H9 (cell line): Measurements from ENCODE around the gene CHRM5. TPM values are rescaled to one million over a fixed set of nuclear protein-coding genes. Genes with fewer than 3 reads are reported as not detected.

Experiments used
- DNase-seq: peaks from one replicate; pipeline ENCODE4 v3.0.0-alpha.2; 2017
- H2AFZ ChIP-seq: one replicate; pipeline ENCODE4 v1.6.1; 2013; ENCODE audit warnings: mild to moderate bottlenecking, low read length, control low read depth, moderate library complexity
- H2AK5ac ChIP-seq: 2 replicates; pipeline ENCODE4 v1.6.1; 2013; ENCODE audit warnings: low read length, control low read depth, mixed read lengths; ENCODE audit not compliant: insufficient read length
- H2BK120ac ChIP-seq: one replicate; pipeline ENCODE4 v1.6.1; 2013; ENCODE audit warnings: low read depth, mild to moderate bottlenecking, low read length, control low read depth, inconsistent platforms; ENCODE audit not compliant: poor library complexity, severe bottlenecking
- H2BK12ac ChIP-seq: 2 replicates; pipeline ENCODE4 v1.6.1; 2013; ENCODE audit warnings: low read length, control low read depth, mixed read lengths, low read depth; ENCODE audit not compliant: insufficient read length
- H2BK15ac ChIP-seq: 2 replicates; pipeline ENCODE4 v1.6.1; 2013; ENCODE audit warnings: low read depth, low read length, control low read depth
- H2BK20ac ChIP-seq: one replicate; pipeline ENCODE4 v1.6.1; 2013; ENCODE audit warnings: low read depth, mild to moderate bottlenecking, low read length, control low read depth, inconsistent platforms; ENCODE audit not compliant: poor library complexity, severe bottlenecking
- H2BK5ac ChIP-seq: 2 replicates; pipeline ENCODE4 v1.6.1; 2013; ENCODE audit warnings: low read length, control low read depth, mixed read lengths; ENCODE audit not compliant: insufficient read length
- H3K14ac ChIP-seq: 2 replicates; pipeline ENCODE4 v1.6.1; 2013; ENCODE audit warnings: low read length, control low read depth; ENCODE audit not compliant: insufficient read depth
- H3K18ac ChIP-seq: 2 replicates; pipeline ENCODE4 v1.6.1; 2013; ENCODE audit warnings: low read depth, mild to moderate bottlenecking, mixed read lengths, low read length, control low read depth; ENCODE audit not compliant: insufficient read length
- H3K23ac ChIP-seq: 2 replicates; pipeline ENCODE4 v1.6.1; 2013; ENCODE audit warnings: low read length, control low read depth, mixed read lengths, low read depth; ENCODE audit not compliant: insufficient read length
- H3K23me2 ChIP-seq: 2 replicates; pipeline ENCODE4 v1.6.1; 2013; ENCODE audit warnings: low read depth, mild to moderate bottlenecking, mixed read lengths, low read length, control low read depth; ENCODE audit not compliant: insufficient read length, poor library complexity, severe bottlenecking
- H3K27ac ChIP-seq: 2 replicates; pipeline ENCODE4 v1.5.1; 2013; ENCODE audit warnings: low read length, control low read depth, mixed read lengths, low read depth; ENCODE audit not compliant: insufficient read length
- H3K27me3 ChIP-seq: 2 replicates; pipeline ENCODE4 v1.6.1; 2013; ENCODE audit warnings: low read length, control low read depth, inconsistent platforms; ENCODE audit not compliant: insufficient read depth
- H3K4ac ChIP-seq: 2 replicates; pipeline ENCODE4 v1.6.1; 2013; ENCODE audit warnings: low read depth, mild to moderate bottlenecking, control low read depth, inconsistent platforms, low read length, moderate library complexity
- H3K4me1 ChIP-seq: 2 replicates; pipeline ENCODE4 v1.6.1; 2013; ENCODE audit warnings: low read length, control low read depth, inconsistent platforms; ENCODE audit not compliant: insufficient read depth
- H3K4me2 ChIP-seq: 2 replicates; pipeline ENCODE4 v1.6.1; 2013; ENCODE audit warnings: low read length, control low read depth, mixed read lengths; ENCODE audit not compliant: insufficient read length, insufficient read depth
- H3K56ac ChIP-seq: 2 replicates; pipeline ENCODE4 v1.6.1; 2013; ENCODE audit warnings: low read depth, mild to moderate bottlenecking, mixed read lengths, low read length, control low read depth; ENCODE audit not compliant: insufficient read length
- H3K79me1 ChIP-seq: 2 replicates; pipeline ENCODE4 v1.6.1; 2013; ENCODE audit warnings: low read depth, mild to moderate bottlenecking, moderate library complexity, low read length, control low read depth, inconsistent platforms; ENCODE audit not compliant: insufficient read depth, poor library complexity, severe bottlenecking
- H3K79me2 ChIP-seq: 2 replicates; pipeline ENCODE4 v1.6.1; 2013; ENCODE audit warnings: low read length, control low read depth, inconsistent platforms; ENCODE audit not compliant: insufficient read depth
- H3K9ac ChIP-seq: 2 replicates; pipeline ENCODE4 v1.6.1; 2013; ENCODE audit warnings: low read length, control low read depth, mixed read lengths; ENCODE audit not compliant: insufficient read length; ENCODE audit errors: extremely low read depth
- H3K9me3 ChIP-seq: one replicate; pipeline ENCODE4 v1.6.1; 2013; ENCODE audit warnings: low read depth, low read length, inconsistent platforms; ENCODE audit not compliant: control insufficient read depth
- H3T11ph ChIP-seq: one replicate; pipeline ENCODE4 v1.6.1; 2013; ENCODE audit warnings: mild to moderate bottlenecking, low read length, control low read depth, inconsistent platforms
- H4K20me1 ChIP-seq: one replicate; pipeline ENCODE4 v1.6.1; 2013; ENCODE audit not compliant: control insufficient read depth, insufficient read length, insufficient read depth
- H4K5ac ChIP-seq: 2 replicates; pipeline ENCODE4 v1.6.1; 2013; ENCODE audit warnings: low read depth, mild to moderate bottlenecking, mixed read lengths, low read length, control low read depth; ENCODE audit not compliant: insufficient read length
- H4K8ac ChIP-seq: replicated peaks from 2 replicates; pipeline ENCODE4 v1.6.1; 2013; ENCODE audit warnings: low read length, control low read depth, mixed read lengths, low read depth; ENCODE audit not compliant: insufficient read length
- H4K91ac ChIP-seq: 2 replicates; pipeline ENCODE4 v1.6.1; 2013; ENCODE audit warnings: low read depth, mild to moderate bottlenecking, moderate library complexity, mixed read lengths, low read length, control low read depth; ENCODE audit not compliant: insufficient read length
- H3K27ac Mint-ChIP-seq, 3 experiments: 2 replicates in 2 of 3; 3 replicates in 1 of 3; pipeline ENCODE4 v1.8.0; 2020 to 2021; ENCODE audit warnings: mixed read lengths in 3 of 3, mild to moderate bottlenecking in 1 of 3, moderate library complexity in 1 of 3
- H3K27me3 Mint-ChIP-seq: 2 replicates; pipeline ENCODE4 v1.8.0; 2021; ENCODE audit warnings: low read depth, mild to moderate bottlenecking, moderate library complexity, mixed read lengths
- H3K36me3 Mint-ChIP-seq, 3 experiments: 2 replicates in 2 of 3; 3 replicates in 1 of 3; pipeline ENCODE4 v1.8.0; 2020 to 2021; ENCODE audit warnings: low read depth in 3 of 3, mixed read lengths in 3 of 3; ENCODE audit not compliant: insufficient read depth in 1 of 3
- H3K4me1 Mint-ChIP-seq, 2 experiments: 2 replicates each; pipeline ENCODE4 v1.8.0; 2020; ENCODE audit warnings: mixed read lengths in 2 of 2
- H3K4me3 Mint-ChIP-seq, 2 experiments: 2 replicates in 1 of 2; 3 replicates in 1 of 2; pipeline ENCODE4 v1.8.0; 2020 to 2021; ENCODE audit warnings: mild to moderate bottlenecking in 2 of 2, mixed read lengths in 2 of 2, moderate library complexity in 1 of 2
- H3K9me3 Mint-ChIP-seq, 2 experiments: 2 replicates in 1 of 2; 3 replicates in 1 of 2; pipeline ENCODE4 v1.8.0; 2020; ENCODE audit warnings: mild to moderate bottlenecking in 2 of 2, mixed read lengths in 2 of 2, moderate library complexity in 1 of 2
- WGBS: extraction: QIAGEN DNeasy Blood & Tissue Kit; methylation state at CpG from one replicate; pipeline ENCODE4 v1.1.7; 2013; ENCODE audit warnings: missing lambda C conversion rate, low lambda C conversion rate, mixed read lengths; ENCODE audit not compliant: insufficient read length; ENCODE audit errors: extremely low coverage; 5-methylcytosine and 5-hydroxymethylcytosine counted together
- total RNA-seq: library from RNA; stranded (reverse); gene quantifications from 2 replicates; pipeline ENCODE4 v1.2.1, GENCODE V29; 2021
- TF ChIP-seq, protein P1 (sequence below): fragments of 200-600 bp; sonication (generic); conservative IDR thresholded peaks from 3 replicates; pipeline ENCODE4 v1.8.0; 2021; ENCODE audit warnings: antibody characterized with exemption, mild to moderate bottlenecking

The CHRM5 gene
- total RNA-seq, 1 experiment from 2014 or later, result not detected

DNA sequence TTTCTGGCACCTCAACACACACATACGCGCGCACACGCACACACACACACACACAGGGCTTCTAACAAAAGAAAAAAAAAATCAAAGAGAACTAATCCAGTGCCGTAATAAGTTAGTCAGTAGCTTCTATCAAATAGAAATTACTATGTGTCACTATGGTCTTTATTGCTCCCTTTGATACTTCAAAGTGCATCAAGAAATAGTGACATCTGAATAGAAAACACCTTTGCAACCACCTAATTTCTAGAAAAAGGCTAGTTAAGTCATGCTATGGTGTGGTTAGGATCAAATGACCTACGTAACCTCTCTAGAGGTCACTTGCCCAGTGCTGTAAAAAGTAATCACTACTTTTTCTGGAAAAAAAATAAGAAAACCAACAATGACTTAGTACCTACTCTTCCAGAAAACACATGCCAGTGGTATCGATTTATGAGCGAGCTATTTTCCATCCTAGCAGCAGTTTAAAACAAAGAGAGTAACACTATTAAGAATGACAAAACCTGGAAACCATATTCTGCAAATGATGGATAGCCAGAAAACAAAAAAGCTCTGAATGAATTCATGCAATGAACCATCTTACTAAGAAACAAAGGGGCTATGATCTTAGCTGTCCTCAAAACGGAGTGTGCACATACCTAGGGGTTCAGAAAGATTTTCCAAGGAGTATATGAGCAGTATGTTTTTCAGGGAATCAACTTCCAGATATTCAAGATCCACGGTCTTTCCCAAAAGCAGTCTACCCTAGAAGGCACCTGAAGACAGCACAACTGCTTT is 63.9 kb downstream of the CHRM5 start:
- Histone ChIP-seq H3K4ac (no peak overlapping the region), H3K79me2 (no peaks in the 10 kb centered on the region), H2BK20ac (no peak overlapping the region), H3K27me3 (no peaks in the 10 kb centered on the region), H2BK12ac (no peak overlapping the region), H3K23ac (no peak overlapping the region), H2AK5ac (no peak overlapping the region), H3K4me2 (no peak overlapping the region), H3K79me1 (no peaks in the 10 kb centered on the region), H3K23me2 (no peaks in the 10 kb centered on the region), H3K18ac (no peak overlapping the region), H3K9me3 (no peaks in the 10 kb centered on the region), H2BK5ac (no peak overlapping the region), H4K91ac (no peak overlapping the region), H3K4me1 (no peaks in the 10 kb centered on the region), H3K56ac (no peak overlapping the region), H3K9ac (no peak overlapping the region), H2BK15ac (no peak overlapping the region), H2BK120ac (no peak overlapping the region), H3T11ph (no peak overlapping the region), H3K27ac (no peak overlapping the region), H4K20me1 (no peaks in the 10 kb centered on the region), H4K8ac (no peak overlapping the region), H3K14ac (no peak overlapping the region), H2AFZ (no peak overlapping the region), H4K5ac (no peak overlapping the region)
- no peak for DNase-seq
- Mint-ChIP-seq H3K27ac (no peak overlapping the region), H3K9me3 (peaks cover 9 to 14% of the 10 kb centered on the region in 2 experiments), H3K4me1 (no peaks in the 10 kb centered on the region), H3K36me3 (peaks cover 3 to 19% (median 10%) of the 10 kb centered on the region in 3 experiments), H3K27me3 (no peaks in the 10 kb centered on the region), H3K4me3 (no peak overlapping the region)
- no CpG with 5 or more reads among the region's 10 CpGs for WGBS
- TF ChIP-seq, protein P1, sequence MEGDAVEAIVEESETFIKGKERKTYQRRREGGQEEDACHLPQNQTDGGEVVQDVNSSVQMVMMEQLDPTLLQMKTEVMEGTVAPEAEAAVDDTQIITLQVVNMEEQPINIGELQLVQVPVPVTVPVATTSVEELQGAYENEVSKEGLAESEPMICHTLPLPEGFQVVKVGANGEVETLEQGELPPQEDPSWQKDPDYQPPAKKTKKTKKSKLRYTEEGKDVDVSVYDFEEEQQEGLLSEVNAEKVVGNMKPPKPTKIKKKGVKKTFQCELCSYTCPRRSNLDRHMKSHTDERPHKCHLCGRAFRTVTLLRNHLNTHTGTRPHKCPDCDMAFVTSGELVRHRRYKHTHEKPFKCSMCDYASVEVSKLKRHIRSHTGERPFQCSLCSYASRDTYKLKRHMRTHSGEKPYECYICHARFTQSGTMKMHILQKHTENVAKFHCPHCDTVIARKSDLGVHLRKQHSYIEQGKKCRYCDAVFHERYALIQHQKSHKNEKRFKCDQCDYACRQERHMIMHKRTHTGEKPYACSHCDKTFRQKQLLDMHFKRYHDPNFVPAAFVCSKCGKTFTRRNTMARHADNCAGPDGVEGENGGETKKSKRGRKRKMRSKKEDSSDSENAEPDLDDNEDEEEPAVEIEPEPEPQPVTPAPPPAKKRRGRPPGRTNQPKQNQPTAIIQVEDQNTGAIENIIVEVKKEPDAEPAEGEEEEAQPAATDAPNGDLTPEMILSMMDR, result no peak
